ENCODE results near the gene NEDD9.
A peak's percentile ranks its signal among the peaks of the same experiment; 100 is the strongest.

Gene NEDD9

GRCh38 chr6:11207199-11207968 lies 25.1 kb downstream of the NEDD9 start:
- H4K8ac ChIP-seq (ENCODE audit: low read depth, low read length), result no peak overlapping the region

DNA sequence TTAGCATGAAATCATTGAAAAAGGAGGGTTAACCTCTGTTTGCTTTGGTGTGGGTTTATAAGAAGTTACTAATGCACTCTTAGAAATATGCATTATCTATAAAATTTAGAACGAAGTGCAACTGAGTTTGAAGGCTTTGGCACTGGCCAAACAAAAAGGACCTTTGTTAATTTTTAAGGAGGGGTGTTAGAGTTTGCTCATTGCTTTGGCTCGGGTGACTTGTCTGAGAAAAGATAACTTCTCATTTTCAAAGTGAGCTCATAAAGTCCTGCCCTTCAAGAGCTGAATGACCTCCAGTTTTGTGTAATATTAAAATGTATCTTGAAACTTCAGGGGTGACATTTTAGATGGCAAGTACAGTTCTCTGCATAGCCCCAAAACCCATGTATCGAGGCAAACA lies 25.9 kb downstream of the NEDD9 start:
- no peaks in the 10 kb centered on the region for H3K79me1 ChIP-seq (ENCODE audit: low read length)
- H3K4me2 ChIP-seq (ENCODE audit: low read length), result no peak overlapping the region
- no peak overlapping the region for H2BK5ac ChIP-seq (ENCODE audit: low read length)
- no peak overlapping the region for H3K27ac ChIP-seq (ENCODE audit: low read depth, low read length)
- H3K23ac ChIP-seq (ENCODE audit: low read length), result no peak overlapping the region
- no peak overlapping the region for H3K4me3 ChIP-seq (ENCODE audit: low read length)
- H3K4ac ChIP-seq (ENCODE audit: low read depth, low read length), result no peak overlapping the region
- no peak overlapping the region for H3K56ac ChIP-seq (ENCODE audit: low read length)
- H2BK15ac ChIP-seq (replicated peaks; ENCODE audit: low read depth), result no peak overlapping the region
- H3K18ac ChIP-seq (ENCODE audit: low read length), result no peak overlapping the region
- no peak overlapping the region for H3K9ac ChIP-seq (ENCODE audit: low read length)
- H3K79me2 ChIP-seq (ENCODE audit: control insufficient read depth, insufficient read depth, low read length), result no peaks in the 10 kb centered on the region
- no peak overlapping the region for H2BK120ac ChIP-seq (ENCODE audit: low read depth, low read length)
- WGBS (ENCODE audit: extremely low coverage, insufficient coverage, low lambda C conversion rate), result no CpG with 5 or more reads among the region's 3 CpGs
- H3K27me3 ChIP-seq (ENCODE audit: insufficient read depth, low read length, poor library complexity), result no peaks in the 10 kb centered on the region
- DNase-seq, result no peak
- H4K8ac ChIP-seq (ENCODE audit: low read depth, low read length), result no peak overlapping the region
- H2AK5ac ChIP-seq (ENCODE audit: low read length), result no peak overlapping the region
- no peaks in the 10 kb centered on the region for H3K36me3 ChIP-seq (ENCODE audit: control insufficient read depth, insufficient read depth, low read length)
- no peak overlapping the region for H4K5ac ChIP-seq (ENCODE audit: low read length)
- H3K4me1 ChIP-seq (ENCODE audit: control insufficient read depth, low read depth, low read length), result peaks cover 18% of the 10 kb centered on the region

More at GRCh38 chr6:11207199-11207968, 25.1 kb downstream of the NEDD9 start:
- Histone ChIP-seq H3K4me3 (ENCODE audit: low read length) (no peak overlapping the region), H3K27ac (ENCODE audit: low read depth, low read length) (no peak overlapping the region), H4K5ac (ENCODE audit: low read length) (no peak overlapping the region), H3K23ac (ENCODE audit: low read length) (no peak overlapping the region), H3K4me1 (ENCODE audit: control insufficient read depth, low read depth, low read length) (peaks cover 18% of the 10 kb centered on the region), H3K36me3 (ENCODE audit: control insufficient read depth, insufficient read depth, low read length) (no peaks in the 10 kb centered on the region), H3K9ac (ENCODE audit: low read length) (no peak overlapping the region), H3K79me1 (ENCODE audit: low read length) (no peaks in the 10 kb centered on the region), H2BK15ac (replicated peaks; ENCODE audit: low read depth) (no peak overlapping the region), H2BK5ac (ENCODE audit: low read length) (no peak overlapping the region), H3K4ac (ENCODE audit: low read depth, low read length) (no peak overlapping the region), H3K56ac (ENCODE audit: low read length) (no peak overlapping the region), H2BK120ac (ENCODE audit: low read depth, low read length) (no peak overlapping the region), H3K79me2 (ENCODE audit: control insufficient read depth, insufficient read depth, low read length) (no peaks in the 10 kb centered on the region), H2AK5ac (ENCODE audit: low read length) (no peak overlapping the region), H3K18ac (ENCODE audit: low read length) (no peak overlapping the region), H3K4me2 (ENCODE audit: low read length) (no peak overlapping the region), H3K27me3 (ENCODE audit: insufficient read depth, low read length, poor library complexity) (no peaks in the 10 kb centered on the region)
- DNase-seq, result no peak
- WGBS (ENCODE audit: extremely low coverage, insufficient coverage, low lambda C conversion rate), result no CpG with 5 or more reads among the region's 5 CpGs

- Histone ChIP-seq H4K8ac (ENCODE audit: low read depth, low read length) (no peak overlapping the region), H3K56ac (ENCODE audit: low read length) (no peak overlapping the region), H2BK15ac (replicated peaks; ENCODE audit: low read depth) (no peak overlapping the region), H3K4me2 (ENCODE audit: low read length) (no peak overlapping the region), H2AK5ac (ENCODE audit: low read length) (no peak overlapping the region), H3K27me3 (ENCODE audit: insufficient read depth, low read length, poor library complexity) (no peaks in the 10 kb centered on the region), H3K4me3 (ENCODE audit: low read length) (no peak overlapping the region), H3K23ac (ENCODE audit: low read length) (no peak overlapping the region), H3K27ac (ENCODE audit: low read depth, low read length) (no peak overlapping the region), H3K4me1 (ENCODE audit: control insufficient read depth, low read depth, low read length) (peaks cover 11% of the 10 kb centered on the region), H3K4ac (ENCODE audit: low read depth, low read length) (no peak overlapping the region), H4K5ac (ENCODE audit: low read length) (no peak overlapping the region), H3K36me3 (ENCODE audit: control insufficient read depth, insufficient read depth, low read length) (no peaks in the 10 kb centered on the region), H3K9ac (ENCODE audit: low read length) (no peak overlapping the region), H2BK5ac (ENCODE audit: low read length) (no peak overlapping the region), H3K79me2 (ENCODE audit: control insufficient read depth, insufficient read depth, low read length) (no peaks in the 10 kb centered on the region), H3K18ac (ENCODE audit: low read length) (no peak overlapping the region), H2BK120ac (ENCODE audit: low read depth, low read length) (no peak overlapping the region), H3K79me1 (ENCODE audit: low read length) (no peaks in the 10 kb centered on the region)
- WGBS (ENCODE audit: extremely low coverage, insufficient coverage, low lambda C conversion rate), result no CpG with 5 or more reads among the region's 5 CpGs
- DNase-seq, result no peak
Observed at GRCh38 chr6:11204794-11205366, 27.6 kb downstream of the NEDD9 start.

DNA sequence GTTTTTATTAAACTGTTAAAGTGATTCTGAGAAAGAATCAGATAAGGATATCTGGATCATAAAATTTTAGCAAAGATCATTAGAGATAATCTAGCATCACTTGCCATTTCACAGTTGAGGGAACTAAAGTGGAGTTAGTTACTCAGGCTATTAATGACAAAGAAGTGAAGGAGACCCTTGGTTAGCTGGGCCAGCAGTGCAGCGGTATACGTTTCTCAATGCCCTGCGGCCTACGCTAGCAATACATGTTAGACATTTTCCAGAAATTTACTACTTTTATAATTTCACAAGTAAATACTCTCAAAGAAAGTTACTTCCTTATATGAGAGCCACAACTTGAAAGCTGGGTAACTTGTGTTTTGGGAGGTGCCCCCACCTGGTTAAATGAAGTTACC lies 28.5 kb downstream of the NEDD9 start:
- Histone ChIP-seq H3K56ac (ENCODE audit: low read length) (no peak overlapping the region), H3K27me3 (ENCODE audit: insufficient read depth, low read length, poor library complexity) (no peaks in the 10 kb centered on the region), H3K4ac (ENCODE audit: low read depth, low read length) (no peak overlapping the region), H3K4me1 (ENCODE audit: control insufficient read depth, low read depth, low read length) (peaks cover 8% of the 10 kb centered on the region), H4K5ac (ENCODE audit: low read length) (no peak overlapping the region), H3K4me3 (ENCODE audit: low read length) (no peak overlapping the region), H3K27ac (ENCODE audit: low read depth, low read length) (no peak overlapping the region), H3K79me1 (ENCODE audit: low read length) (no peaks in the 10 kb centered on the region), H3K4me2 (ENCODE audit: low read length) (no peak overlapping the region), H2AK5ac (ENCODE audit: low read length) (no peak overlapping the region), H3K23ac (ENCODE audit: low read length) (no peak overlapping the region), H2BK5ac (ENCODE audit: low read length) (no peak overlapping the region), H2BK120ac (ENCODE audit: low read depth, low read length) (no peak overlapping the region), H4K8ac (ENCODE audit: low read depth, low read length) (no peak overlapping the region), H3K18ac (ENCODE audit: low read length) (peak overlapping the region; percentile 45), H3K9ac (ENCODE audit: low read length) (no peak overlapping the region), H3K79me2 (ENCODE audit: control insufficient read depth, insufficient read depth, low read length) (no peaks in the 10 kb centered on the region), H2BK15ac (replicated peaks; ENCODE audit: low read depth) (peak overlapping the region; percentile 47), H3K36me3 (ENCODE audit: control insufficient read depth, insufficient read depth, low read length) (no peaks in the 10 kb centered on the region)
- WGBS (ENCODE audit: extremely low coverage, insufficient coverage, low lambda C conversion rate), result no CpG with 5 or more reads among the region's 4 CpGs
- no peak for DNase-seq

DNA sequence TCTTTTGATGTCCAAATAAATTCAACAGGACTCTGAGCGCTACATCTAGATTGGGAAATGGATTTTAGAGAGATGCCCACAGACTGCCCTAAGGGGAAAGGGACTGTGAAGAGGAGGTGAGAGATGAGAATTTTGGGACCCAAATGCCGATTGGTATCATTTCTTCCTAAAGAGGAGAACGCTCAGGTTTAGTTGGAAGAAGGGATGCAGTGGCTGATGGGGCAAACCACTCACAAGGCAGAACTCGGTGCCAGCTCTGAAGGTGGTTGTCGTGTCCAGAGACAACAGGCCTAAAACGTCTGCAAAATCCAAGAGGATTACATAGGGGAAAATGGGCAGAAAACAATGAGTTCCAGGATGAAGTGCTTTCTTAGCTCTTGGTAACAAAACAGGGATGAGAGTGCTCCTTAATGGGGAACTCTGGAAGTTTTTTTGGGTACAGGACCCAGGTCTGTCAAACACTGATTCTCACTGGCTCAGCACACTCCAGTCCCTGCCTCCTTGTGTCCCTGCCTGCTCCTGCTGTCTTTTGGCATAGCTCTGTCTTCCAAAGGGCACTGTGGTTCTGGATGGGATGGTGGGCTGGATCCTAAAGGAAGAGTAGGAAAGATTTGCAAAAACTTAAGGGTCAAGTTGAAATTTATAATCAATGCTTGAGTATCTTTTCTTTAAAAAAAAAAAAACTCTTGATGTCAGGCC lies 29.0 kb downstream of the NEDD9 start:
- Histone ChIP-seq H3K27me3 (ENCODE audit: insufficient read depth, low read length, poor library complexity) (no peaks in the 10 kb centered on the region), H3K4ac (ENCODE audit: low read depth, low read length) (no peak overlapping the region), H3K56ac (ENCODE audit: low read length) (peak overlapping the region; percentile 28), H3K18ac (ENCODE audit: low read length) (peak overlapping the region; percentile 54), H3K27ac (ENCODE audit: low read depth, low read length) (peak overlapping the region; percentile 1), H3K4me3 (ENCODE audit: low read length) (no peak overlapping the region), H3K23ac (ENCODE audit: low read length) (no peak overlapping the region), H3K4me2 (ENCODE audit: low read length) (no peak overlapping the region), H3K79me2 (ENCODE audit: control insufficient read depth, insufficient read depth, low read length) (no peaks in the 10 kb centered on the region), H2BK15ac (replicated peaks; ENCODE audit: low read depth) (no peak overlapping the region), H4K5ac (ENCODE audit: low read length) (no peak overlapping the region), H2AK5ac (ENCODE audit: low read length) (no peak overlapping the region), H3K9ac (ENCODE audit: low read length) (no peak overlapping the region), H3K4me1 (ENCODE audit: control insufficient read depth, low read depth, low read length) (peaks cover 8% of the 10 kb centered on the region), H2BK120ac (ENCODE audit: low read depth, low read length) (no peak overlapping the region), H3K36me3 (ENCODE audit: control insufficient read depth, insufficient read depth, low read length) (no peaks in the 10 kb centered on the region), H4K8ac (ENCODE audit: low read depth, low read length) (no peak overlapping the region), H3K79me1 (ENCODE audit: low read length) (no peaks in the 10 kb centered on the region), H2BK5ac (ENCODE audit: low read length) (no peak overlapping the region)
- no CpG with 5 or more reads among the region's 6 CpGs for WGBS (ENCODE audit: extremely low coverage, insufficient coverage, low lambda C conversion rate)
- no peak for DNase-seq

Data from mesendoderm (in vitro differentiated cells).